Aorta (tissue), 5 donors: ENCODE data around the gene PSTK. TPM values are rescaled to one million over a fixed set of nuclear protein-coding genes. Genes with fewer than 3 reads are reported as not detected.

Source experiments
- ATAC-seq: fragments of 200-7000 bp; cut with Tn5 transposase; one replicate; pipeline ENCODE4 v1.9.1; 2022; ENCODE audit warnings: moderate library complexity; ENCODE audit not compliant: low FRiP score
- DNase-seq, 2 donors: peaks; one replicate each; pipeline ENCODE4 v3.0.0-alpha.2; 2020
- H3K27ac ChIP-seq, 2 donors: one replicate each; pipeline ENCODE4 v1.5.1; 2013; ENCODE audit warnings: low read length in 2 of 2, mild to moderate bottlenecking in 2 of 2, moderate library complexity in 2 of 2, control low read depth in 1 of 2, inconsistent platforms in 1 of 2, low read depth in 1 of 2
- H3K27me3 ChIP-seq, 2 donors: one replicate each; pipeline ENCODE4 v1.6.1; 2013; ENCODE audit warnings: control low read depth in 1 of 2, low read length in 1 of 2, mild to moderate bottlenecking in 1 of 2, moderate library complexity in 1 of 2; ENCODE audit not compliant: insufficient read depth in 2 of 2, control insufficient read depth in 1 of 2
- H3K36me3 ChIP-seq, 2 donors: one replicate each; pipeline ENCODE4 v1.6.1; 2013; ENCODE audit warnings: control low read depth in 1 of 2, low read length in 1 of 2, mild to moderate bottlenecking in 1 of 2; ENCODE audit not compliant: insufficient read depth in 2 of 2, control insufficient read depth in 1 of 2
- H3K4me1 ChIP-seq, 2 donors: one replicate each; pipeline ENCODE4 v1.6.1; 2013; ENCODE audit warnings: low read length in 2 of 2, control low read depth in 1 of 2, mild to moderate bottlenecking in 1 of 2, moderate library complexity in 1 of 2; ENCODE audit not compliant: insufficient read depth in 2 of 2, control insufficient read depth in 1 of 2
- H3K4me3 ChIP-seq, 2 donors: one replicate each; pipeline ENCODE4 v1.5.1; 2013; ENCODE audit warnings: low read length in 2 of 2, control low read depth in 1 of 2, mild to moderate bottlenecking in 1 of 2
- H3K9me3 ChIP-seq: one replicate; pipeline ENCODE4 v1.6.1; 2013; ENCODE audit warnings: mild to moderate bottlenecking, low read length; ENCODE audit not compliant: control insufficient read depth
- WGBS, 2 donors: extraction: QIAGEN DNeasy Blood & Tissue Kit; methylation state at CpG; one replicate each; pipeline ENCODE4 v1.1.7; 2013; 5-methylcytosine and 5-hydroxymethylcytosine counted together
- intact Hi-C, 2 donors: fragments of 100-400 bp; cut with DNase I; formaldehyde crosslinking; loops; one replicate each; pipeline versions ENCODE4 v1.14.2 to v1.15.0; 2022
- polyA plus RNA-seq, 2 donors: library from polyadenylated mRNA; stranded (reverse); fragments of 200-250 nt; gene quantifications; one replicate each; pipeline ENCODE4 v1.2.3, GENCODE V29; 2013
- total RNA-seq, 2 donors: library from RNA; stranded (reverse); fragmentation: NEBNext Ultra II Directional; extraction: Animal tissue kit (Norgen Biotek cat#: 25700); gene quantifications; one replicate each; pipeline ENCODE4 v1.2.1, GENCODE V29; 2021
- donor health status: healthy with polysubstance abuse.
- donor health status: Bipolar disorder and iron deficiency.
- donor health status: DM: no; HTN: no; CAD: no.
- donor health status: DM: no; HTN: no; CAD: no.
- donor health status: DM: yes; HTN: yes; CAD: no.

Gene PSTK
- total and polyA plus RNA-seq, 4 donors: 0.88 to 3.8 (median 1.8) TPM

DNA sequence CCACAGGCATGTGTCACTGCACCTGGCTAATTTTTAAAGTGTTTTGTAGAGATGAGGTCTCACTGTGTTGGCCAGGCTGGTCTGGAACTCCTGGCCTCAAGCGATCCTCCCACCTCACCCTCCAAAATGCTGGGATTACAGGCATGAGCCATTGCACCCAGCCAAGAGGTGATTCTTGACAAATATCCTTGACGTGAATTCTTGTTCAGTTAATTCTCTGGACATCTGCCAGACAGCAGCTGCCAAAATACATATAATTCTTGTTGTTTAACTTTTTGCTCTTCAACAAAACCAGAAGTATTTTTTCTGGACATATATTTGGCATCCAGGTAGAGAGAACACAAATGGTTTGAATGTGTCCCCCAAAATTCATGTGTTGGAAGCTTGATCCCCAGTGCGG lies 31.8 kb downstream of the PSTK start:
- intact Hi-C loops: no loop called here
- H3K4me3 ChIP-seq: no peak overlapping the region
- H3K27ac ChIP-seq: no peak overlapping the region
- no peaks in the 10 kb centered on the region for H3K9me3 ChIP-seq
- ATAC-seq: no peak
- 67 to 68% methylated on average over 3 of the region's 3 CpGs for WGBS, 2 donors
- peaks cover 0 to 1% of the 10 kb centered on the region in 2 donors for H3K4me1 ChIP-seq
- H3K27me3 ChIP-seq: no peaks in the 10 kb centered on the region
- no peak for DNase-seq
- no peaks in the 10 kb centered on the region for H3K36me3 ChIP-seq

DNA sequence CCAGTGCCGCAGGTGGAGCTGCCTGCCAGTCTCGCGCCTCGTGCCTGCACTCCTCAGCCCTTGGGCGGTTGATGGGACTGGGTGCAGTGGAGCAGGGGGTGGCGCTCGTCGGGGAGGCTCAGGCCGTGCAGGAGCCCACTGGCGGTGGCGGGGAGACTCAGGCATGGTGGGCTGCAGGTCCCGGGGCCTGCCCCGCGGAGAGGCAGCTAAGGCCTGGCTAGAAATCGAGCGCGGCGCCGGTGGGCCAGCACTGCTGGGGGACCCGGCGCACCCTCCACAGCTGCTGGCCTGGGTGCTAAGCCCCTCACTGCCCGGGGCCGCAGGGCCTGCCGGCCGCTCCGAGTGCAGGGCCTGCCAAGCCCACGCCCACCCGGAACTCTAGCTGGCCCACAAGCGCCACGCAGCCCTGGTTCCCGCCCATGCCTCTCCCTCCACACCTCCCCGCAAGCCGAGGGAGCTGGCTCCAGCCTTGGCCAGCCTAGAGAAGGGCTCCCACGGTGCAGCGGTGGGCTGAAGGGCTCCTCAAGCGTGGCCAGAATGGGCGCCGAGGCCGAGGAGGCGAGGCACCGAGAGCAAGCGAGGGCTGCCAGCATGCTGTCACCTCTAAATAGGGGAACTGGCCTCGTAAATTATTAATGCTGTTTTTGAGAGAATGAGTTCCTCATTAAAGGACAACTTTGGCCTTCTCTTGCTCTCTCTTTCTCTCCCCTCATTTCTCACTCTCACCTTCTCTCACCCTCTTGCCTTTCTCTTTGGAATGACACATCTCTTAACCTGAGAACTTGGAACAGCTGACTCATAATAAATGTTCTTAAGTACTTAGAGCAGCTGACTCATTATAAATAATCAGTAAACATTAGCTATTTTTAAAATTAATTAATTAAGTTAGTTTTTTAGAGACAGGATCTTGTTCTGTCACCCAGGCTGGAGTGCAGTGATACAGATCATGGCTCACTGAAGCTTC lies 33.5 kb downstream of the PSTK start:
- whole genome bisulfite sequencing, 2 donors: 93 to 95% methylated on average over 39 to 43 of the region's 43 CpGs
- Histone ChIP-seq H3K4me3 (no peak overlapping the region), H3K27me3 (no peaks in the 10 kb centered on the region), H3K27ac (no peak overlapping the region), H3K4me1 (no peaks in the 10 kb centered on the region), H3K36me3 (no peaks in the 10 kb centered on the region), H3K9me3 (no peaks in the 10 kb centered on the region)
- DNase-seq (no peak), ATAC-seq (no peak)
- intact Hi-C loops: no loop called here

DNA sequence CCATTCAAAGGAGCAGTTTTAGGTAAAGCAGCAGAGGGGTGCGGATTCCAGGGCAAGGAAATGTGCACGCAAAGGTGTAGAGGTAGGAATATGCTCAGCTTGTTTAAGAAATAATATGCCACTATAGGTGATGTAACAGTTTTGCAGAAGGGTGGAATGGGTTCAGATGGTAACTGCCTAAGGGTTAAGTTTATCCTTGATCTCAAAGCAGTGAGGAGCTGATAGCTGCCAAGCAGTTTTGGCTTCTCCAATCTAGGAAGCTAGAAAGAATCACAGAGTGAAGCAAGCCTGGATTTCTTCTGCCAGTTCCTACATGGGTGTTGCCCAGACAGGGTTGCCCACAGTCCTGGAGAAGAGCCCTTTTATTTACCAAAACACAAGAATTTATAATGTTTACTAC lies 34.6 kb downstream of the PSTK start:
- H3K27me3 ChIP-seq: no peaks in the 10 kb centered on the region
- no peaks in the 10 kb centered on the region for H3K36me3 ChIP-seq
- H3K4me1 ChIP-seq: peaks cover 0 to 1% of the 10 kb centered on the region in 2 donors
- no peak overlapping the region for H3K27ac ChIP-seq
- DNase-seq: no peak
- no peak overlapping the region for H3K4me3 ChIP-seq
- no peak for ATAC-seq
- intact Hi-C loops: no loop called here
- WGBS, 2 donors: 98 to 99% methylated on average over 2 of the region's 2 CpGs
- H3K9me3 ChIP-seq: no peaks in the 10 kb centered on the region

DNA sequence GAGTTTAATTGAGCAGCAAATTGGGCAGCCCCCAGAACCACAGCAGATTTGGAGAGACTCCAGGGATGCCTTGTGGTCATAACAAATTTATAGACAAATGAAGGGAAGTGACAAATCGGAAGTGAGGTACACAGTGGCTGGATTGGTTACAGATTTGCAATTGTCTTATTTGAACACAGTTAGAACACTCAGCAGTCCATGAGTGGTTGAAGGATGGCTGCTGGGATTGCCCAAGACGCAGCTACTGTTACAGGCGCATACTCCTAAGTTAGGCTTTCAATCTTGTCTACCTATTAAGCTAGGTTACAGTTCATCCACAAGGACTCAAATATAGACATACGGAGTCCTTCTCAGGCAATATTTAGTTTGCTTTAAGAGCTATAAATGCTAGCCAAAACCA lies 36.0 kb downstream of the PSTK start:
- intact Hi-C loops: no loop called here
- H3K4me1 ChIP-seq: peaks cover 0 to 1% of the 10 kb centered on the region in 2 donors
- ATAC-seq: no peak

DNA sequence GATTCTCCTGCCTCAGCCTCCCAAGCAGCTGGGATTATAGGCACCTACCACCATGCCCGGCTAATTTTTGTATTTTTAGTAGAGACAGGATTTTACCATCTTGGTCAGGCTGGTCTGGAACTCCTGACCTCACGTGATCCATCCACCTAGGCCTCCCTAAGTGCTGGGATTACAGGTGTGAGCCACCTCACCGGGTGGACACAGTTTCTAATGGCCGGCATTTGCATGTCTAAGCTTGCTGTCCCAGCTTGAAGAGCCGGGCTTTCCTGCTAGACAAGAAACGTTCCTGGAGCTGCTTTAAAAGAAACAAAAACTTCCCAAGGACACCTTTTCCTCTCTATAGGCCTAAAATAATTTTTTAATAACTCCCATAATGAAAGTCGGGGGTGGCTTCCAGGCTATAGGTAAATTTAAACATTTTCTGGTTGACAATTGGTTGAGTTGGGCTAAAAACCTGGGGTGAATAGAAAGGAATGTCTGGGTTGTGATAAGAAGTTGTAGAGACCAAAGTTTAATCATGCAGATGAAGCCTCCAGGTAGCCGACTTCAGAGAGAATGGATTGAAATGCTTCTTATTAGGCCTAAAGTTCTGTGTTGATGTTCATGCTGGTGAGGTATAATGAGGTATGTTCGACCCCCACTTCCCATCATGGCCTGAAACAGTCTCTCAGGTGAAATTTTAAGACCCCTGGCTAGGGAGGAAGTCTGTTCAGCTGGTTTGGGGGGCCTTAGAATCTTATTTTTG lies 37.4 kb downstream of the PSTK start:
- no peaks in the 10 kb centered on the region for H3K27me3 ChIP-seq
- H3K27ac ChIP-seq: no peak overlapping the region
- no peaks in the 10 kb centered on the region for H3K9me3 ChIP-seq
- H3K4me1 ChIP-seq: peaks cover 0 to 1% of the 10 kb centered on the region in 2 donors
- DNase-seq (no peak), ATAC-seq (no peak)
- no peak overlapping the region for H3K4me3 ChIP-seq
- intact Hi-C loops: no loop called here
- H3K36me3 ChIP-seq: no peaks in the 10 kb centered on the region
- WGBS, 2 donors: 73 to 80% methylated on average over 9 of the region's 9 CpGs

More for the DNA sequence above, 36.0 kb downstream of the PSTK start:
- no peaks in the 10 kb centered on the region for H3K27me3 ChIP-seq
- no peaks in the 10 kb centered on the region for H3K36me3 ChIP-seq
- DNase-seq: no peak
- whole genome bisulfite sequencing, 2 donors: 96% methylated on average over 4 of the region's 4 CpGs
- no peak overlapping the region for H3K4me3 ChIP-seq
- H3K9me3 ChIP-seq: no peaks in the 10 kb centered on the region
- H3K27ac ChIP-seq: no peak overlapping the region

DNA sequence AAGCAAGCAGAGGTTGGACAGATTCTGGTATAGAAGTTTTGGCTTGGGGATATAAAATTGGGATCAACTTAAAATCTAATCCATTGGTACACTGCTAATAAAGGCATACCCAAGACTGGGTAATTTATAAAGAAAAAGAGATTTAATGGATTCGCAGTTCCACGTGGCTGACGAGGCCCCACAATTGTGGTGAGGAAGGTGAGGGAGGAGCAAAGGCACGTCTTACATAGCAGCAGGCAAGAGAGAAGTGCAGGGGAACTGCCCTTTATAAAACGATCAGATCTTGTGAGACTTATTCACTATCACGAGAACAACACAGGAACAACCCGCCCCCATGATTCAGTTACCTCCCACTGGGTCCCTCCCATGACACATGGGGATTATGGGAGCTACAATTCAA lies 38.3 kb downstream of the PSTK start:
- Histone ChIP-seq H3K9me3 (no peaks in the 10 kb centered on the region), H3K27me3 (no peaks in the 10 kb centered on the region), H3K4me1 (peaks cover 0 to 1% of the 10 kb centered on the region in 2 donors), H3K4me3 (no peak overlapping the region), H3K27ac (no peak overlapping the region), H3K36me3 (no peaks in the 10 kb centered on the region)
- WGBS, 2 donors: 80 to 88% methylated on average over 7 of the region's 7 CpGs
- DNase-seq (no peak), ATAC-seq (no peak)
- intact Hi-C loops: no loop called here

DNA sequence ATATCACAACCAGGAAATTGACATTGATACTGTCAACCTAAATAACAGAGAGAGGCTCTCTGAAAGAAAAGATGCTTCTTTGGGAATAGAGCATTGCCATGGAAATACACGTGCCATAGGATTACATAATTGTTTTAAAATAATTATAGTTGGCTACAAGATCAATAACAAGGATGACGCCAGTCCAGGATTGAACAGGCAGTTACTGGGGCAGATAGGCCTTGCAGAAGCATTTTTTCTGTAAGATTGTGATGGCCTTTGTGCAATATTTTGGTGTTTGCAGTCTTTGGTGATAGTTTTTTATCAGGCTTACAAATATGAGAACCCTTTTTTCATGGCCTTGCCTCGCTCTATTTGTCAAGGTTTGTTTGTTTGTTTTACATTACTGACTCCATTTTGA lies 39.1 kb downstream of the PSTK start:
- H3K4me1 ChIP-seq: peaks cover 0 to 1% of the 10 kb centered on the region in 2 donors
- no peaks in the 10 kb centered on the region for H3K9me3 ChIP-seq
- ATAC-seq: no peak
- no peaks in the 10 kb centered on the region for H3K36me3 ChIP-seq
- 71 to 91% methylated on average over 3 of the region's 3 CpGs for WGBS, 2 donors
- no peak overlapping the region for H3K27ac ChIP-seq
- no peak for DNase-seq
- intact Hi-C loops: no loop called here
- no peak overlapping the region for H3K4me3 ChIP-seq
- no peaks in the 10 kb centered on the region for H3K27me3 ChIP-seq

DNA sequence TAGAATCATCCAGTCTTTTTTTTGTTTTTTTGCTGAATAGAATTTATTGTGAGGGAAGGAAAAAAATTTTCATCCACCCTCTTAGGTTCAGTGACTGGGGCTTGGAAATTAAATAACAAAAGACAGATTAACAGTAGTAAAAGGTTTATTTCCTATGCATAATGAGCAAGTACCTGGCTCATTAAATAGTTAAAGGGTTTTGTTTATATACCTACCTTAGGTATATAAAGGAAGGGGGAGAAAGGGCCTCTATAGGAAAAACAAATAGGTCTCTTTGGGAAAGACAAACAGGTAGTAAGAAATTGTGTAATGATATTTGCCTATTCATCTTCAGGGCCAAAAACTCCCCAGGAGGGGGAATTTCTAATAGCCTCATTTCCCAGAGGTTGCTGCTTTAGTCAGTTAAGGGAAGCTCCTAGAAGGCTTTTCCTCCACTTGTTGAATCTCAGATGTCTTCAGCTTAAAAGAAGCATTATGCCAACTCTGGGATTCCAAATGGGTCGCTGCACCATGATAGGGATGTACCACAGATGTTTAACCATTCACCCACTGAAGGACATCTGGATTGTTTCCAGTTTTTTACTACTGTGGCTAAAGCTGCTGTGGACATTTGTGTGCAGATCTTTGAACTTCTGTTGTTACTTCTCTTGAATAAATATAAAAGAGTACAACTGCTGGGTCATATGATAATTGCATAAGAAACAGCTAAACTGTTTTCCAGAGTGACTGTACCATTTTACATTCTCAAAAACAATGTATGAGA lies 39.9 kb downstream of the PSTK start:
- DNase-seq: no peak
- Histone ChIP-seq H3K27me3 (no peaks in the 10 kb centered on the region), H3K9me3 (no peaks in the 10 kb centered on the region), H3K36me3 (no peaks in the 10 kb centered on the region), H3K27ac (no peak overlapping the region), H3K4me1 (peaks cover 0 to 1% of the 10 kb centered on the region in 2 donors), H3K4me3 (no peak overlapping the region)
- intact Hi-C loops: no loop called here
- no peak for ATAC-seq
- WGBS, 2 donors: 68 to 80% methylated on average over 1 of the region's 1 CpG
